Astrocyte of the hippocampus (primary cell): Measurements from ENCODE around the gene GREB1.

Source experiments
- DNase-seq: peaks from one replicate; pipeline ENCODE4 v3.0.0; 2011; ENCODE audit warnings: low read depth, low spot score

Gene GREB1

DNA sequence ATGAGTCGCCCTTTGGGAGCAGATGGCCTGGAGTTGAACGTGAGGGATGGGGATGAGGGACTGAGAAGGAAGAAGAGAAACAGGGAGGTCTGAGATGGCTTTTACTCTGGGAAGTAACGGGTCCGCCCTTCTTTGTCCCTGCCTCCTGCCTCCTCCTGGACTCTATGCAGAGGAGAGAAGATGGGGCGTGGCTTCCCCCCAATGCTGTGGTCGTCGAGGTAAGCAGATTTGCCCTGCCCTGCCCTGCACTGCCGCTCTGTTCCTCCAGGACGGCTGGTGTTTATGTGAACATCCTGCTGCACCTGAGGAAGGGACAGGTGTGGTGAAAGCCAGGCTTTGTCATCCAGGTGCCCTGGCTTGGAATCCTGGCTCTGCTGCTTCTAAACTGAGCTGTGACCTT is 149.6 kb downstream of the GREB1 start:
- no peak for DNase-seq

DNA sequence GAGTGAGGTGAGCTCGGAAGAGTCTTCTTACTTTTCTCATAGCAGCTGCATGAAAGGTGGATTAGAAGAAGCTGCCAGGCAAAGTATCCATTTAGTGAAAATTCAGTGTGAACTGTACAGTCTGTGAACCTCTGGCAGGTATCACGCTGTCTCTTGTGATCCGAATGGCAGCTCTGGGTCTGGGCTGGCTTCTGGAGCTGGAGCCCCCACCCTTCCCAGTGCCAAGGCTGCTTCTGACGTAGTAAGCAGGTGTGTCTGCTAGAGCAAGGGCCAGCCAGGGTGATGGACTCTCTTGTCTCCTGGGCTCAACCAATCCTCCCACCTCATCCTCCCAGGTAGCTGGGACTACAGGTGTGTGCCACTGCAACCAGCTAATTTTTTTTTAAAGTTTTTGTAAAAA is 150.1 kb downstream of the GREB1 start:
- no peak for DNase-seq

DNA sequence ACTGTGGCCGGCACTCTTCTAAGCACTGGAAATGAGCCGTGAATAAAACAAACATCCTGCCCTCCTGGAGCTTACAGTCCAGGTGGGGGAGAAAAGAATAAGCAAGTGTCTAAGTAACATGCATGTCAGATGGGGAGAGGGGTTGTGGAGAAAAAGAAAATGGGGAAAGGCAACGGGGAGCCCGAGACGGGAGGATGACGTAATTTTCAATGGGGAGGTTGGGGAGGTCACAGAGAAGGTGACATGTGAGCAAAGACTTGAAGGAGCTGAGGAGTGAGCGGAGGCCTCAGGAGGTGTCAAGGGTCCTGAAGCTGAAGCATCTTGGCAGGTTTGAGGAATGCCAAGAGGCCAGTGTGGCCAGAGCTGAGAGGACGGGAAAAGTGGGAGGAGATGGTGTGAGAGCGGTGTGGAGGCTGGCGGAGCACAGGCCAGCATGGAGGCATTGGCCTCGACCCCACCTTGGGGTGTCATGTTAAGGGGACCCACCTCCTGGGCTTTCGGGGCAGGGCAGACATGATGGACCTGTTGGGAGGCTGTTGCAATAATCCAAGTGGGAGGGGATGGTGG is 151.1 kb downstream of the GREB1 start:
- no peak for DNase-seq

DNA sequence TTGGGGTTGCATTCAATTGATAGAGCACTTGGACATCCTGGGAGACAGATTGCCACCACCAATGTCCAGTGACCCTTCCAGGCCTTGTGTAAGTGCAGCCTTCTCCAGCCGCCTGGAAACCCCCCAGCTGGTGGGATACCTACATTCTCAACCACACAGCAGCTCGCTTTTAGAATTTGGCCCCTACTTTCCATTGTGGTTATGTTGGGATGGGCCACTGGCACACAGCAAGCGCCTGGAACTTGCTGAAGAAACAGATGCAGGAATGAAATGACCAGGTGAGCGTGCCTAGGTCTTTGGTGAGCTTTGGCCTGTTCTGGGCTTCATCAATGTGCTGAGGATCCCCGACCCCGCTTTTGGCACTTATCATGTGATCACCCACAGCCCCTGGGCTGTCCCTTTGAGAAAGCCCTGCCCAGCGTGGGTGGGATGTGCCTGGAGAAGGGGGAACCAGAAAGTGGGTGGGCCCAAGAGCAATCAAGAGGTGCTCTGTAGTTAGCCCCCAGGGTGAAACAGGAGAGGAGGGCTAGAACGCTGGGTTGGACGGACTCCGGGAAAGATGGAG is 152.1 kb downstream of the GREB1 start:
- no peak for DNase-seq

DNA sequence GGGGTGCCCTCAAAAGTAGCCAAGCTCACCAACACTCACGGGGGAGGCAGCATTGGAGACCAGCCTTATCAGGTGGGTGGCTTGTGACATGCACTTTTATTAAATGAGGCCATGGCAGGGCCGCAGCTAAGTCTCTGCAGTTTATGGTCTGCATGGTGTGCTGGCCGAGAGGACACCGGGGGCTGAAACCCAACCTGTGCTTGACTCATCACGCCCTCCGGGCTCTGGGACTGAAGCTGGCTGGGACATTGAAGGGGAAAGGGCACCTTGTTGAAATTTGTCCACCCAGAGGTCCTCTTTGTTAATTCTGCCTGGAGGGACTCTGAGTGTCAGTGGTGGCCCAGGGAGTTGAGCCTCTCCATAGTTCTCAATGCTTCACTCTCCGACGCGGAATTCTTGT is 153.9 kb downstream of the GREB1 start:
- no peak for DNase-seq

DNA sequence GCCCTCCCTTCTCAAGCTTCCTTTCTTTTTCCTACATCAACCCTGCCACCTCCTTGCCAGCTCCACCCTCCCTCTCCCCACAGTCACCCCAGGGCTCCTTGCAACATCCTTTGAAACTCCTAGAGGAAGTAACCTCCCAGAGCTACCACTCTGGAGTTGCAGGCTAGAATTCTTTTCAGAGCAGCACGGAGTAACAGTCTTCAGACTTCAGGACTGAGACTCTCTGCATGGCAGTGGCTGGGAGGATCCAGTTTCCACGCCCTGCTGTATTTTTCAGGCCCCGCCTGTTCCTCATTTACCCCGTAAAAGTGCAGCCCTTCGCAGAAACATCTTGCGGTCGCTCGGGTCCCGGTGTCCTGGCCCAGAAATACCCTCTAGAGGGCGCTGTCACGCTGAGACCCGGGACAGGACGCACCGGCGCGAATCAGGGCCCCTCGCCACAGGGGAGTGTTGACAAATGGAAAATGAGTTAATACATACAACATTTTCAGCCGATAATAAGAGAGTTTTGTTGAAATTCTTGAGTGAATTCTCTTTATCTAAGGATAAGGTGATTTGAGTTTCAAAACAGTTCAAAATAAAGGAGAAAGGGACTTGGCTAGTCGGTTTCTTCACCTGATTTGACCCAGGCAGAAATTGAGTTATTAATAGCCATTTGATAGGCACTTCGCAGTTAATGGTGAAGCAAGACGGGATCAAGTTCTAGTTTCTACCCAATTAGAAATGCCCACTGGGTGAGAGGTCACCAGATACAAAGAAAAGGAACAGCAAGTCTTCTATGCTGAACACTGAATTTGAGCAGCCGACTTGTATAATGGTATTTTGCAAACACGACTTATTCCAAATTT is 154.6 kb downstream of the GREB1 start:
- DNase-seq = peak; percentile 89

DNA sequence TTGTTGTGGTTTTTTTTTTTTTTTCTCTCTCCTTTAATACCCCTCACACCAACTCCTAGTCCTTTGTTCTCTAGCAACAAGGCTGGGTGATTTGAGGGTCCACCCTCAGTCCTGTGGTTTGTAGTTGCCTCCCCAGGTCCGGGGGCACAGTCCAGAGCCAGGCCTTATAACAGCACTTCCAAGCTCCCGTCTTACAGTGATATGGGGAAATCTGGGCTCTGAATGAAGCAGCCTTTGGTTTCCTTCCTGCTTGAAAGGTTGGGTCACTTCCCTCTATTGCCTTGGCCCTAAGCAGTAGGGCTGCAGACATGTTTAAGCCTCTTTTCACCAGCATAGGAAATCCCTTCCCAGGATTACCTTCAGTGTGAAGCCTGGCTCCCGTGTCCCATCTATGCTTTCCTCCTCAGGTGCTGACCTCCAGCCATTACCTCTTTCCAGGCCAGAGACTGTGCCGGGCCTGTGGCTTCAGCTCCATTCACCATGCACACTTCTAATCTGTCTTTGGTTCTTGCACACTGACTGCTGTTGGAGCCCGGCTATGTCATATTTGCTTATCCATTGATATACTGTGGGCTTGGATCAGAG is 157.3 kb downstream of the GREB1 start:
- DNase-seq = no peak
